ENCODE results near the gene TMPRSS11B.

GRCh38 chr4:68287704-68288392, 42.4 kb upstream of the TMPRSS11B start:
- TF ChIP-seq, protein P1, sequence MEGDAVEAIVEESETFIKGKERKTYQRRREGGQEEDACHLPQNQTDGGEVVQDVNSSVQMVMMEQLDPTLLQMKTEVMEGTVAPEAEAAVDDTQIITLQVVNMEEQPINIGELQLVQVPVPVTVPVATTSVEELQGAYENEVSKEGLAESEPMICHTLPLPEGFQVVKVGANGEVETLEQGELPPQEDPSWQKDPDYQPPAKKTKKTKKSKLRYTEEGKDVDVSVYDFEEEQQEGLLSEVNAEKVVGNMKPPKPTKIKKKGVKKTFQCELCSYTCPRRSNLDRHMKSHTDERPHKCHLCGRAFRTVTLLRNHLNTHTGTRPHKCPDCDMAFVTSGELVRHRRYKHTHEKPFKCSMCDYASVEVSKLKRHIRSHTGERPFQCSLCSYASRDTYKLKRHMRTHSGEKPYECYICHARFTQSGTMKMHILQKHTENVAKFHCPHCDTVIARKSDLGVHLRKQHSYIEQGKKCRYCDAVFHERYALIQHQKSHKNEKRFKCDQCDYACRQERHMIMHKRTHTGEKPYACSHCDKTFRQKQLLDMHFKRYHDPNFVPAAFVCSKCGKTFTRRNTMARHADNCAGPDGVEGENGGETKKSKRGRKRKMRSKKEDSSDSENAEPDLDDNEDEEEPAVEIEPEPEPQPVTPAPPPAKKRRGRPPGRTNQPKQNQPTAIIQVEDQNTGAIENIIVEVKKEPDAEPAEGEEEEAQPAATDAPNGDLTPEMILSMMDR (IDR thresholded peaks at IDR 0.05; ENCODE audit: insufficient read depth, low read depth, low read length) = no peak
- no peak for TF ChIP-seq EZH2 (IDR thresholded peaks at IDR 0.05; ENCODE audit: insufficient read depth, low read length)

Data from astrocyte (in vitro differentiated cells and primary cell).